Gastrocnemius medialis (tissue), 4 donors: ENCODE data around the gene HIVEP2. TPM values are rescaled to one million over a fixed set of nuclear protein-coding genes. Genes with fewer than 3 reads are reported as not detected.

Source experiments
- ATAC-seq, 2 donors: fragments of 150-250 bp; one replicate each; pipeline ENCODE4 v1.9.1; 2016
- DNase-seq, 2 donors: peaks; one replicate each; pipeline ENCODE4 v3.0.0-alpha.2; 2019
- H3K27ac ChIP-seq, 4 donors: fragments of 200-600 bp; sonication (generic); 1 replicate in 1 of 4; 2 replicates in 3 of 4; pipeline ENCODE4 v1.5.1; 2016 to 2018; ENCODE audit warnings: mild to moderate bottlenecking in 2 of 4, moderate library complexity in 1 of 4
- H3K27me3 ChIP-seq, 3 donors: fragments of 200-600 bp; sonication (generic) in 2 of 3; 1 replicate in 1 of 3; 2 replicates in 2 of 3; pipeline versions ENCODE4 v1.5.1 to v1.6.0; 2016 to 2019; ENCODE audit warnings: mild to moderate bottlenecking in 1 of 3, moderate library complexity in 1 of 3
- H3K36me3 ChIP-seq, 2 donors: fragments of 200-600 bp; sonication (generic) in 1 of 2; one replicate each; pipeline ENCODE4 v1.5.1; 2017 to 2018
- H3K4me1 ChIP-seq, 2 donors: fragments of 200-600 bp; sonication (generic) in 1 of 2; one replicate each; pipeline ENCODE4 v1.5.1; 2016 to 2017; ENCODE audit warnings: mild to moderate bottlenecking in 2 of 2
- H3K4me3 ChIP-seq, 4 donors: fragments of 200-600 bp; sonication (generic) in 3 of 4; 1 replicate in 1 of 4; 2 replicates in 3 of 4; pipeline ENCODE4 v1.5.1; 2016 to 2019; ENCODE audit warnings: mild to moderate bottlenecking in 2 of 4
- H3K9me3 ChIP-seq, 3 donors: fragments of 200-600 bp; sonication (generic) in 2 of 3; 1 replicate in 1 of 3; 2 replicates in 2 of 3; pipeline ENCODE4 v1.5.1; 2016 to 2019
- POLR2A ChIP-seq, 2 donors: fragments of 450-650 bp; IDR thresholded peaks; one replicate each; pipeline ENCODE4 v1.6.1; 2017; ENCODE audit warnings: antibody characterized with exemption in 2 of 2, mild to moderate bottlenecking in 2 of 2, moderate library complexity in 2 of 2
- in situ Hi-C, 4 donors: fragments of 200-750 bp; cut with MboI; loops; one replicate each; pipeline versions ENCODE4 v1.15.0 to v1.8.0; 2017; ENCODE audit warnings: low sequenced_read_pairs in 4 of 4
- intact Hi-C: fragments of 100-400 bp; cut with DNase I; formaldehyde crosslinking; loops from one replicate; pipeline ENCODE4 v1.15.1; 2023; ENCODE audit warnings: low total_unique reads
- total RNA-seq, 4 donors: library from RNA; depleted of rRNA; stranded (reverse); fragments of >200 nt; gene quantifications; one replicate each; pipeline versions ENCODE4 v1.1.0 to v1.2.3, GENCODE V29; 2016
- TF ChIP-seq, protein P1 (sequence below), 5 experiments: fragments of 450-650 bp in 3 of 5; fragments of 200-600 bp in 2 of 5; sonication (generic) in 2 of 5; IDR thresholded peaks in 4 of 5; conservative IDR thresholded peaks in 1 of 5; 1 replicate in 4 of 5; 2 replicates in 1 of 5; pipeline ENCODE4 v1.5.1; 2016 to 2019; ENCODE audit warnings: antibody characterized with exemption in 5 of 5, mild to moderate bottlenecking in 3 of 5, moderate library complexity in 3 of 5

HIVEP2 gene
- total RNA-seq, 4 donors from 2014 or later, result 15.9 to 29.4 (median 25.3) TPM

DNA sequence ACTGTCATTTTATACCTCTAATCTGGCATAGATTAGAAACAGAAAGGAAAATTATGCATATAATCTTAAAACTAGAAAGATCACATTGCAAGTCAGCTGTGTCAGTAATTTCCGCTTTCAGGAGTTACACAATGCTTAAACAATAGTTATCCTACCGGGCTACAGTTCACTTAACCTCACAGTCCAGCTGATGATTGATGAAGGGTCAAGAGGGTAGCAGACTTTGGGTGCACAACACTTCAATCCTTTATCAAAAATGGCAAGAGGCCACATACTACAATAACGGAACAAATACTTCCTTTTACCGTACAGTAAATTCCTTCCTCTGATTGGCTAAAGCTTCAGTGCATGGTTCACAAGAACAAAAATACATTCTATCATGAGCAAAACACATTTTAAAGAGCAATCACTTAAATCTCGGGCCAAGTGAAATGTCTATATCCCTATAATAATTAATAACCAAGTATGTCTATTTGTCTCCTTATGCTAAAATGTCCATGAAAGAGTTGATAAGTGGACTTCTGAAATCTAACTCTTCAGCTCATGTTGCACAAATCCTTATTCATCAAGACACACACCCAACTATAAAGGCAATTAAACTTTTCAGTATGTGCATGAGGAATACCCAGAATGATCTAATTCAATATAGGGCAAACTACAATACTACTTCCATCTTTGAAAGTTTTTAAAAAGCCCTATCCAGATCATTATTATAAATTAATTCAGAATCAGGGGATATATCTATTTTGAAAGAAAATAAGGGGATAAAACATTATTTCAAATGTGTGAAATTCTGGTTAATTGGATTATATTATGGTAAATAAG, 76.8 kb downstream of the HIVEP2 start:
- Histone ChIP-seq H3K36me3 (no peaks in the 10 kb centered on the region), H3K9me3 (no peaks in the 10 kb centered on the region), H3K27ac (peak overlapping the region; percentile 53 to 70 (median 58)), H3K4me3 (peak overlapping the region in 3 of 4 donors; percentile 16 to 19 (median 17)), H3K27me3 (no peaks in the 10 kb centered on the region), H3K4me1 (peaks cover 66 to 81% of the 10 kb centered on the region in 2 donors)
- TF ChIP-seq, protein P1, sequence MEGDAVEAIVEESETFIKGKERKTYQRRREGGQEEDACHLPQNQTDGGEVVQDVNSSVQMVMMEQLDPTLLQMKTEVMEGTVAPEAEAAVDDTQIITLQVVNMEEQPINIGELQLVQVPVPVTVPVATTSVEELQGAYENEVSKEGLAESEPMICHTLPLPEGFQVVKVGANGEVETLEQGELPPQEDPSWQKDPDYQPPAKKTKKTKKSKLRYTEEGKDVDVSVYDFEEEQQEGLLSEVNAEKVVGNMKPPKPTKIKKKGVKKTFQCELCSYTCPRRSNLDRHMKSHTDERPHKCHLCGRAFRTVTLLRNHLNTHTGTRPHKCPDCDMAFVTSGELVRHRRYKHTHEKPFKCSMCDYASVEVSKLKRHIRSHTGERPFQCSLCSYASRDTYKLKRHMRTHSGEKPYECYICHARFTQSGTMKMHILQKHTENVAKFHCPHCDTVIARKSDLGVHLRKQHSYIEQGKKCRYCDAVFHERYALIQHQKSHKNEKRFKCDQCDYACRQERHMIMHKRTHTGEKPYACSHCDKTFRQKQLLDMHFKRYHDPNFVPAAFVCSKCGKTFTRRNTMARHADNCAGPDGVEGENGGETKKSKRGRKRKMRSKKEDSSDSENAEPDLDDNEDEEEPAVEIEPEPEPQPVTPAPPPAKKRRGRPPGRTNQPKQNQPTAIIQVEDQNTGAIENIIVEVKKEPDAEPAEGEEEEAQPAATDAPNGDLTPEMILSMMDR (IDR thresholded peaks at IDR 0.05 in 4 of 5, conservative IDR thresholded peaks at IDR 0.05 in 1 of 5), result no peak
- no peak for TF ChIP-seq POLR2A (IDR thresholded peaks at IDR 0.05)
- intact Hi-C loops (no loop called here), in situ Hi-C loops (no loop called here)
- ATAC-seq, result no peak
- DNase-seq, result no peak

DNA sequence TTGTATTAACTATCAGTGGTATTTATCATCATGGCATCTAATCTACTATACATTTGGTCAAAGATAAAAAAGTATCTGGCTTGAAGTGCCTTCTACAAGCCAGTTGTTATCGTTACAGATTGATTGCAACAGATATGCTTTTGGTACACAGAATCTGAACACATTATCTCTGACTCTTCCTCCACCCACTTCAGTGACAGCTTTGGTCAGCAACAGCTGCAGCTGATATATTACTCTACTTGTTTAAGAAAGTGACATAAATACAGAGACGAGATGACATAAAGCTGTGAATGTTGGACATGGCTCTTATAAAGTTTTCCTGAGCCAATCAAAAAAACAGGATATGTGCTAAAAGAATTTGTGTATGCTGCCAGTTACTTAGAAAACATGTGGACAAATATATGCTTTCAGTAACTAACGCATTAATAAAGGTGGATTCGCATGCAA, 77.6 kb downstream of the HIVEP2 start:
- TF ChIP-seq, protein P1 (IDR thresholded peaks at IDR 0.05 in 4 of 5, conservative IDR thresholded peaks at IDR 0.05 in 1 of 5), result no peak
- TF ChIP-seq POLR2A (IDR thresholded peaks at IDR 0.05), result no peak
- intact Hi-C loops, result no loop called here
- in situ Hi-C loops, result no loop called here

DNA sequence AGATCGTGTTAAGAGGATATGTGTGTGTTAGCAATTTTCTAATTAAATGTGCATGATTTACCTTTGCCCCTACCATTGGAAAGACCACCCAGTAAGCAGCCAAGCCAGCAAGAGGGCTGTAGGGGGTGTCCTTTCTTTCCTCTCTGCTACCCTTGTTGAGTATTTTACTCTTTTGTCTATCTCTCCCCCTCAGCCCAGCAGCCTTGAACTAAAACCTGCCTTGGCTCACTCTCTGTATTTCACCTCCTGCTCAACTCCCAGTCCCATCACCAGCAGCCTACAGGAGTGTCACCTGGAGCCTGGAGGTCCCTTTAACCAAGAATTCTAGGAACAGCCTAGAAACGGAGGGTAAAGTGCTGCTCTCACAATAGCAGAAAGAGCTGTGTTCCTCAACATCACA, 81.0 kb downstream of the HIVEP2 start:
- H3K9me3 ChIP-seq, result no peaks in the 10 kb centered on the region
- ATAC-seq (no peak), DNase-seq (no peak)
- no peaks in the 10 kb centered on the region for H3K27me3 ChIP-seq
- TF ChIP-seq, protein P1 (IDR thresholded peaks at IDR 0.05 in 4 of 5, conservative IDR thresholded peaks at IDR 0.05 in 1 of 5), result no peak
- no peak for TF ChIP-seq POLR2A (IDR thresholded peaks at IDR 0.05)
- peaks cover 48 to 52% of the 10 kb centered on the region in 2 donors for H3K4me1 ChIP-seq
- no peak overlapping the region for H3K27ac ChIP-seq
- in situ Hi-C loops (no loop called here), intact Hi-C loops (no loop called here)
- no peak overlapping the region for H3K4me3 ChIP-seq
- no peaks in the 10 kb centered on the region for H3K36me3 ChIP-seq

More for the DNA sequence above, 77.6 kb downstream of the HIVEP2 start:
- Histone ChIP-seq H3K4me1 (peaks cover 58 to 73% of the 10 kb centered on the region in 2 donors), H3K36me3 (no peaks in the 10 kb centered on the region), H3K27ac (peak overlapping the region; percentile 53 to 70 (median 58)), H3K4me3 (peak overlapping the region in 3 of 4 donors; percentile 16 to 19 (median 17)), H3K9me3 (no peaks in the 10 kb centered on the region), H3K27me3 (no peaks in the 10 kb centered on the region)
- DNase-seq (no peak), ATAC-seq (peak; percentile 74 to 77)

DNA sequence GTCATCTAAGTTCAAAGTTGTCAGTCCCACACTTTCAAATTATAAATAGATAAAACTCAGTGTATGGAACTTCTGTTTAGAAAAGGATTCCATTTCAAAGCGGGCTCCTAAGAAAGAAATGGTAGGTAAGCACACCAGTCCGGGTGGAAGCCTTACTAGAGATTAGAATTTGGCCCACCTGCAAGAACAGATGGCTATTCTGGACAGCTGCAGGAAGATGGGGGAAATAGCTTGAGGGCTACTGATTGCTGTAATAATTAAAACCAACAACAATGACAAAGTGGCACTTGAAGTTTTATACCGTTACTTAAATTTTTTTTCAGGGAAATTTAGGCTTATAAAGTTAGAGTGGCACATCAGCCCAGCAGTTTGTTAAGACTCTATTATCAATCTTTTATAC, 83.3 kb downstream of the HIVEP2 start:
- H3K36me3 ChIP-seq, result no peaks in the 10 kb centered on the region
- ATAC-seq (peak in 1 of 2 donors; percentile 34), DNase-seq (no peak)
- H3K4me3 ChIP-seq, result no peak overlapping the region
- no peak overlapping the region for H3K27ac ChIP-seq
- in situ Hi-C loops, result no loop called here
- intact Hi-C loops, result no loop called here
- TF ChIP-seq, protein P1 (IDR thresholded peaks at IDR 0.05 in 4 of 5, conservative IDR thresholded peaks at IDR 0.05 in 1 of 5), result no peak
- TF ChIP-seq POLR2A (IDR thresholded peaks at IDR 0.05), result no peak
- H3K4me1 ChIP-seq, result peaks cover 32 to 33% of the 10 kb centered on the region in 2 donors
- no peaks in the 10 kb centered on the region for H3K27me3 ChIP-seq
- H3K9me3 ChIP-seq, result no peaks in the 10 kb centered on the region
